ENCODE results near the gene BAZ2B.

Gene BAZ2B

GRCh38 chr2:159446817-159447216 lies 169.5 kb downstream of the BAZ2B start:
- no peak overlapping the region for H3K4me2 ChIP-seq (ENCODE audit: insufficient read depth, low read length)
- H4K20me1 ChIP-seq (ENCODE audit: insufficient read depth, low read length) = no peaks in the 10 kb centered on the region
- no peak for ATAC-seq (ENCODE audit: insufficient read depth, low read depth)
- H3K36me3 ChIP-seq (ENCODE audit: insufficient read depth, low read length) = peaks cover 32% of the 10 kb centered on the region; the same call in 1 of the 2 replicates
- no peaks in the 10 kb centered on the region for H3K4me1 ChIP-seq (ENCODE audit: insufficient read depth, low read length)
- no peak overlapping the region for H3K9ac ChIP-seq (ENCODE audit: low read depth, low read length)
- H3K79me2 ChIP-seq (ENCODE audit: insufficient read depth, low read length) = no peaks in the 10 kb centered on the region
- H3K27me3 ChIP-seq (ENCODE audit: insufficient read depth, low read length, poor library complexity) = no peaks in the 10 kb centered on the region
- H2AFZ ChIP-seq (ENCODE audit: low read depth, low read length) = no peak overlapping the region
- no peak overlapping the region for H3K27ac ChIP-seq (ENCODE audit: low read length)
- H3K9me3 ChIP-seq (ENCODE audit: insufficient read depth, low read length, severe bottlenecking) = peaks cover 2% of the 10 kb centered on the region
- no peak for DNase-seq
- no peak overlapping the region for H3K4me3 ChIP-seq (ENCODE audit: low read depth in 1 of 2, low read length in 2 of 2)
- TF ChIP-seq EZH2 (IDR thresholded peaks at IDR 0.05; ENCODE audit: borderline replicate concordance, low read depth, low read length, severe bottlenecking) = no peak
- TF ChIP-seq, protein P1, sequence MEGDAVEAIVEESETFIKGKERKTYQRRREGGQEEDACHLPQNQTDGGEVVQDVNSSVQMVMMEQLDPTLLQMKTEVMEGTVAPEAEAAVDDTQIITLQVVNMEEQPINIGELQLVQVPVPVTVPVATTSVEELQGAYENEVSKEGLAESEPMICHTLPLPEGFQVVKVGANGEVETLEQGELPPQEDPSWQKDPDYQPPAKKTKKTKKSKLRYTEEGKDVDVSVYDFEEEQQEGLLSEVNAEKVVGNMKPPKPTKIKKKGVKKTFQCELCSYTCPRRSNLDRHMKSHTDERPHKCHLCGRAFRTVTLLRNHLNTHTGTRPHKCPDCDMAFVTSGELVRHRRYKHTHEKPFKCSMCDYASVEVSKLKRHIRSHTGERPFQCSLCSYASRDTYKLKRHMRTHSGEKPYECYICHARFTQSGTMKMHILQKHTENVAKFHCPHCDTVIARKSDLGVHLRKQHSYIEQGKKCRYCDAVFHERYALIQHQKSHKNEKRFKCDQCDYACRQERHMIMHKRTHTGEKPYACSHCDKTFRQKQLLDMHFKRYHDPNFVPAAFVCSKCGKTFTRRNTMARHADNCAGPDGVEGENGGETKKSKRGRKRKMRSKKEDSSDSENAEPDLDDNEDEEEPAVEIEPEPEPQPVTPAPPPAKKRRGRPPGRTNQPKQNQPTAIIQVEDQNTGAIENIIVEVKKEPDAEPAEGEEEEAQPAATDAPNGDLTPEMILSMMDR (IDR thresholded peaks at IDR 0.05; ENCODE audit: borderline replicate concordance, extremely low read depth, low read length, poor library complexity, severe bottlenecking) = no peak

- H2AFZ ChIP-seq (ENCODE audit: low read depth, low read length) = no peak overlapping the region
- no peaks in the 10 kb centered on the region for H3K79me2 ChIP-seq (ENCODE audit: insufficient read depth, low read length)
- peaks cover 32% of the 10 kb centered on the region; the same call in 1 of the 2 replicates for H3K36me3 ChIP-seq (ENCODE audit: insufficient read depth, low read length)
- DNase-seq = no peak
- no peaks in the 10 kb centered on the region for H3K4me1 ChIP-seq (ENCODE audit: insufficient read depth, low read length)
- H3K9me3 ChIP-seq (ENCODE audit: insufficient read depth, low read length, severe bottlenecking) = peaks cover 2% of the 10 kb centered on the region
- no peaks in the 10 kb centered on the region for H3K27me3 ChIP-seq (ENCODE audit: insufficient read depth, low read length, poor library complexity)
- no peak overlapping the region for H3K27ac ChIP-seq (ENCODE audit: low read length)
- H3K9ac ChIP-seq (ENCODE audit: low read depth, low read length) = no peak overlapping the region
- no peak overlapping the region for H3K4me2 ChIP-seq (ENCODE audit: insufficient read depth, low read length)
- no peaks in the 10 kb centered on the region for H4K20me1 ChIP-seq (ENCODE audit: insufficient read depth, low read length)
- no peak for TF ChIP-seq EZH2 (IDR thresholded peaks at IDR 0.05; ENCODE audit: borderline replicate concordance, low read depth, low read length, severe bottlenecking)
- TF ChIP-seq, protein P1 (IDR thresholded peaks at IDR 0.05; ENCODE audit: borderline replicate concordance, extremely low read depth, low read length, poor library complexity, severe bottlenecking) = no peak
- H3K4me3 ChIP-seq (ENCODE audit: low read depth in 1 of 2, low read length in 2 of 2) = no peak overlapping the region
- ATAC-seq (ENCODE audit: insufficient read depth, low read depth) = no peak
These were observed 170.1 kb downstream of the BAZ2B start for GRCh38 chr2:159446201-159446600.

GRCh38 chr2:159445307-159445706 lies 171.0 kb downstream of the BAZ2B start:
- Histone ChIP-seq H3K27me3 (ENCODE audit: insufficient read depth, low read length, poor library complexity) (no peaks in the 10 kb centered on the region), H3K79me2 (ENCODE audit: insufficient read depth, low read length) (no peaks in the 10 kb centered on the region), H3K36me3 (ENCODE audit: insufficient read depth, low read length) (peaks cover 32% of the 10 kb centered on the region; the same call in 1 of the 2 replicates), H3K9ac (ENCODE audit: low read depth, low read length) (no peak overlapping the region), H3K4me1 (ENCODE audit: insufficient read depth, low read length) (no peaks in the 10 kb centered on the region), H2AFZ (ENCODE audit: low read depth, low read length) (no peak overlapping the region), H3K27ac (ENCODE audit: low read length) (no peak overlapping the region), H4K20me1 (ENCODE audit: insufficient read depth, low read length) (no peaks in the 10 kb centered on the region), H3K9me3 (ENCODE audit: insufficient read depth, low read length, severe bottlenecking) (peaks cover 2% of the 10 kb centered on the region), H3K4me3 (ENCODE audit: low read depth in 1 of 2, low read length in 2 of 2) (no peak overlapping the region), H3K4me2 (ENCODE audit: insufficient read depth, low read length) (no peak overlapping the region)
- TF ChIP-seq, protein P1 (IDR thresholded peaks at IDR 0.05; ENCODE audit: borderline replicate concordance, extremely low read depth, low read length, poor library complexity, severe bottlenecking) = no peak
- TF ChIP-seq EZH2 (IDR thresholded peaks at IDR 0.05; ENCODE audit: borderline replicate concordance, low read depth, low read length, severe bottlenecking) = no peak
- no peak for DNase-seq
- ATAC-seq (ENCODE audit: insufficient read depth, low read depth) = peak; percentile 57; the same call in 1 of the 3 replicates

DNA sequence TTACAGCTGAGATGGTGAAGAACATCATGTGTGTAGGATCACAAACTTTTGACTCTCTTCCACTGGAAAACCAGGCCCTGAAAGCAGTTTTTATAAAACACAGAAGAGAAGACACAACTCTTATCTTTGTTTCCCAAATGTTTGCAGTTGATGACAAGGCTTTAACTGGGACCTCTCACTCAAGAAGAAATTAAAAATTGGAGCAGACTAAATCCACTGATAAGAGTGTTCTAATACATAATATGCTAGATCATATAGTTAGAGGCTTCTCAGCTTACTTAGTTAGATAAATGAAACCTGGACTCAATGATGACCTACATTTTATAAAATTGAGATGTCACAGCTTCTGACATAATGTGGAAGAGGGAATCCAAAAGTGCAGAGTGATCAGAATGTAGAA lies 171.6 kb downstream of the BAZ2B start:
- Histone ChIP-seq H2AFZ (ENCODE audit: low read depth, low read length) (no peak overlapping the region), H3K9me3 (ENCODE audit: insufficient read depth, low read length, severe bottlenecking) (peaks cover 2% of the 10 kb centered on the region), H3K4me2 (ENCODE audit: insufficient read depth, low read length) (no peak overlapping the region), H3K4me1 (ENCODE audit: insufficient read depth, low read length) (no peaks in the 10 kb centered on the region), H4K20me1 (ENCODE audit: insufficient read depth, low read length) (no peaks in the 10 kb centered on the region), H3K27ac (ENCODE audit: low read length) (no peak overlapping the region), H3K79me2 (ENCODE audit: insufficient read depth, low read length) (no peaks in the 10 kb centered on the region), H3K36me3 (ENCODE audit: insufficient read depth, low read length) (peaks cover 32% of the 10 kb centered on the region; the same call in 1 of the 2 replicates), H3K9ac (ENCODE audit: low read depth, low read length) (no peak overlapping the region), H3K4me3 (ENCODE audit: low read depth in 1 of 2, low read length in 2 of 2) (no peak overlapping the region), H3K27me3 (ENCODE audit: insufficient read depth, low read length, poor library complexity) (no peaks in the 10 kb centered on the region)
- DNase-seq = no peak
- no peak for TF ChIP-seq EZH2 (IDR thresholded peaks at IDR 0.05; ENCODE audit: borderline replicate concordance, low read depth, low read length, severe bottlenecking)
- TF ChIP-seq, protein P1 (IDR thresholded peaks at IDR 0.05; ENCODE audit: borderline replicate concordance, extremely low read depth, low read length, poor library complexity, severe bottlenecking) = no peak
- ATAC-seq (ENCODE audit: insufficient read depth, low read depth) = no peak
